ENCODE measurements around the gene NDFIP2. TPM values are rescaled to one million over a fixed set of nuclear protein-coding genes. Genes with fewer than 3 reads are reported as not detected.

The NDFIP2 gene
- total RNA-seq, 1 experiment from 2014 or later: 23.1 TPM

DNA sequence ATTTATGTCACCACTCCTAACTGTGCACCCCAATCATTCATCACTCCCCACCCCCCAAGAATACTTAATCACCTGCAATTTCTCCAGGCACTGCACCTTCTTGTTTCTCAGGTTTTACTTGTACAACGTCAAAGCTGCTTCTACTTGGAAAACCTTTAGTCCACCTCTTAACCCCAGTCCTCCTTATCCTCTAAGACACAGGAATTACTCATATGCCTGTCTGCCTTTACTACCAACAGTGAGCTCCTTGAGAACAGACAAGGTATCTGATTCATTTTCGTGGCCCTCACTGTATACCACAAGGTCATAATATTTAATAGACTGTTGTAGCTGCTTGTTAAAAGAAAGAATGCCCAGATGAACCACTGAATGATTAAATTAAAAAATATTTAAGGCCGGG, 21.0 kb upstream of the NDFIP2 start (continued):
- no peak for TF ChIP-seq ESRRA (CRISPR knock-in tag; IDR thresholded peaks at IDR 0.05; ENCODE audit: borderline replicate concordance)
- no peak for TF ChIP-seq ZBTB21 (CRISPR knock-in tag; IDR thresholded peaks at IDR 0.05; ENCODE audit: borderline replicate concordance)

- CTCF ChIA-PET: no interaction called here
- Mint-ChIP-seq H3K9me3 (no peaks in the 10 kb centered on the region), H3K4me3 (no peak overlapping the region), H3K36me3 (no peaks in the 10 kb centered on the region), H3K27ac (no peak overlapping the region), H3K27me3 (ENCODE audit: low read depth) (no peaks in the 10 kb centered on the region), H3K4me1 (no peaks in the 10 kb centered on the region)
- POLR2A ChIA-PET: no interaction called here
- DNase-seq (ENCODE audit: low spot score): no peak
- ATAC-seq: no peak
- no peak for TF ChIP-seq MYBL2 (CRISPR knock-in tag; IDR thresholded peaks at IDR 0.05)
- TF ChIP-seq, protein P1, sequence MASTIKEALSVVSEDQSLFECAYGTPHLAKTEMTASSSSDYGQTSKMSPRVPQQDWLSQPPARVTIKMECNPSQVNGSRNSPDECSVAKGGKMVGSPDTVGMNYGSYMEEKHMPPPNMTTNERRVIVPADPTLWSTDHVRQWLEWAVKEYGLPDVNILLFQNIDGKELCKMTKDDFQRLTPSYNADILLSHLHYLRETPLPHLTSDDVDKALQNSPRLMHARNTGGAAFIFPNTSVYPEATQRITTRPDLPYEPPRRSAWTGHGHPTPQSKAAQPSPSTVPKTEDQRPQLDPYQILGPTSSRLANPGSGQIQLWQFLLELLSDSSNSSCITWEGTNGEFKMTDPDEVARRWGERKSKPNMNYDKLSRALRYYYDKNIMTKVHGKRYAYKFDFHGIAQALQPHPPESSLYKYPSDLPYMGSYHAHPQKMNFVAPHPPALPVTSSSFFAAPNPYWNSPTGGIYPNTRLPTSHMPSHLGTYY (CRISPR knock-in tag; IDR thresholded peaks at IDR 0.05): no peak
- TF ChIP-seq NR1H2 (CRISPR knock-in tag; IDR thresholded peaks at IDR 0.05): no peak
- TF ChIP-seq PRDM15 (CRISPR knock-in tag; IDR thresholded peaks at IDR 0.05): no peak
- TF ChIP-seq ZNF263 (CRISPR knock-in tag; IDR thresholded peaks at IDR 0.05; ENCODE audit: low read depth): no peak
- TF ChIP-seq KAT7 (CRISPR knock-in tag; IDR thresholded peaks at IDR 0.05; ENCODE audit: borderline replicate concordance): no peak
- TF ChIP-seq ZNF232 (CRISPR knock-in tag; IDR thresholded peaks at IDR 0.05): no peak
- no peak for TF ChIP-seq NFYB (CRISPR knock-in tag; conservative IDR thresholded peaks at IDR 0.05; ENCODE audit: low read depth)
- TF ChIP-seq JAZF1 (CRISPR knock-in tag; IDR thresholded peaks at IDR 0.05): no peak
- no peak for TF ChIP-seq CREB1 (CRISPR knock-in tag; IDR thresholded peaks at IDR 0.05)
- TF ChIP-seq E2F5 (CRISPR knock-in tag; IDR thresholded peaks at IDR 0.05): no peak
- TF ChIP-seq STAT6 (CRISPR knock-in tag; conservative IDR thresholded peaks at IDR 0.05; ENCODE audit: low read depth): no peak
- no peak for TF ChIP-seq JUN (CRISPR knock-in tag; IDR thresholded peaks at IDR 0.05)
Observed at GRCh38 chr13:79462895-79463294, 18.1 kb upstream of the NDFIP2 start.

DNA sequence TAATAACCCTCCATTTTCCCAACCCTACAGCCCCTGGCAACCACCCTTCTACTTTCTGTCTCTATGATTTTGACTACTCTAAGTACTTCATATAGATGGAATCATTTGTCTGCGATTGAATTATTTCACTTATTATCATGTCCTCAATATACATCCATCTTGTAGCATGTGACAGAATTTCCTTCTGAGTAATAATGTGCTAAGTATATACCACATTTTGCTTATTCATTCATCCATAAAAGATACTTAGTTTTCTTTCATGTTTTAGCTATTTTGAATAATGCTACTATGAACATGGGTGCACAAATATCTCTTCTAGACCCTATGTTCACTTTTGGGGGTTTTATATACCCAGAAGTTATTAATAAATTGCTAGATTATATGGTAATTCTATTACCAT, 17.4 kb upstream of the NDFIP2 start:
- ATAC-seq (no peak), DNase-seq (ENCODE audit: low spot score) (no peak)
- TF ChIP-seq NR1H2 (CRISPR knock-in tag; IDR thresholded peaks at IDR 0.05): no peak
- no peaks in the 10 kb centered on the region for H3K36me3 Mint-ChIP-seq
- no peaks in the 10 kb centered on the region for H3K4me1 Mint-ChIP-seq
- no peak overlapping the region for H3K4me3 Mint-ChIP-seq
- no peaks in the 10 kb centered on the region for H3K27me3 Mint-ChIP-seq (ENCODE audit: low read depth)
- POLR2A ChIA-PET: no interaction called here
- no peak overlapping the region for H3K27ac Mint-ChIP-seq
- CTCF ChIA-PET: interaction anchor here (1.9 kb wide), 1 partner anchor 39 kb away, joined by 5 read pairs; no protein-coding TSS in a partner anchor
- no peaks in the 10 kb centered on the region for H3K9me3 Mint-ChIP-seq

Measured in WTC11 (cell line).